T1000 (cell line): ENCODE data around the gene GPR161.

ENCODE experiments used
- DNase-seq: peaks from one replicate; lab custom pipeline; 2025; ENCODE audit warnings: mixed read lengths; lab: John Stamatoyannopoulos, UW

Gene GPR161

DNA sequence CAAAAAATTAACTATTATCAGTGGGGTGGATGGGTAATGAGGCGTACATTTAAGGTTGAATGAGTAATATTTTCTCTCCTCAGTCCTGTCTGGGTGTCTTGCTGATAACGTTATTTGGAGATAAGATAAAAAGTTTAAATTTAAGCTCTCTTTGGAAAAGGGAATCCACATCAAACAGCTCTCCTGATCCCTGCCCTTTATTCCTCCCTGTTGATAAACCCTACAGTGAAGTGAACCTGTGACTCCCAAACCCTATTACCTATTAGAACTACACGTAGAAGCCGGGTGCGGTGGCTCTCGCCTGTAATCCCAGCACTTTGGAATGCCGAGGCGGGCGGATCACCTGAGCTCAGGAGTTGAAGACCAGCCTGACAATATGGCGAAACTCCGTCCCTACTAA, 9.9 kb upstream of the GPR161 start:
- no peak for DNase-seq

DNA sequence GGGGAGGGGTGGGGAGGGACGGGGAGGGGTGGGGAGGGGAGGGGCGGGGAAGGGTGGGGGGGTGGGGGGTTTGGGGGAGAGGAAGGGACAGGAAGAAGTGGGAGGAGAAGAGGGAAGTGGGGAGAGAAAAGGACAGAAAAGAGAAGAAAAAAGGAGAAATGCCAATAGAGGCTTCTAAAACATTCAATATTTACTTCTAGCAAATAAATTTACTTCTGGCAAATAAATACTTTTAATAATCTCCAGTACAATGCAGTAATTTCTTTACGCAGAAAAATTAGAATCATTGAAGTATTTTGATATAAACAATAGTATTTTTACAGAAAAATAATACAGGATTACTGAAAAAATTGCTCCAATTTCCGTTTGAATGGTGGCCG, 9.4 kb upstream of the GPR161 start:
- no peak for DNase-seq

DNA sequence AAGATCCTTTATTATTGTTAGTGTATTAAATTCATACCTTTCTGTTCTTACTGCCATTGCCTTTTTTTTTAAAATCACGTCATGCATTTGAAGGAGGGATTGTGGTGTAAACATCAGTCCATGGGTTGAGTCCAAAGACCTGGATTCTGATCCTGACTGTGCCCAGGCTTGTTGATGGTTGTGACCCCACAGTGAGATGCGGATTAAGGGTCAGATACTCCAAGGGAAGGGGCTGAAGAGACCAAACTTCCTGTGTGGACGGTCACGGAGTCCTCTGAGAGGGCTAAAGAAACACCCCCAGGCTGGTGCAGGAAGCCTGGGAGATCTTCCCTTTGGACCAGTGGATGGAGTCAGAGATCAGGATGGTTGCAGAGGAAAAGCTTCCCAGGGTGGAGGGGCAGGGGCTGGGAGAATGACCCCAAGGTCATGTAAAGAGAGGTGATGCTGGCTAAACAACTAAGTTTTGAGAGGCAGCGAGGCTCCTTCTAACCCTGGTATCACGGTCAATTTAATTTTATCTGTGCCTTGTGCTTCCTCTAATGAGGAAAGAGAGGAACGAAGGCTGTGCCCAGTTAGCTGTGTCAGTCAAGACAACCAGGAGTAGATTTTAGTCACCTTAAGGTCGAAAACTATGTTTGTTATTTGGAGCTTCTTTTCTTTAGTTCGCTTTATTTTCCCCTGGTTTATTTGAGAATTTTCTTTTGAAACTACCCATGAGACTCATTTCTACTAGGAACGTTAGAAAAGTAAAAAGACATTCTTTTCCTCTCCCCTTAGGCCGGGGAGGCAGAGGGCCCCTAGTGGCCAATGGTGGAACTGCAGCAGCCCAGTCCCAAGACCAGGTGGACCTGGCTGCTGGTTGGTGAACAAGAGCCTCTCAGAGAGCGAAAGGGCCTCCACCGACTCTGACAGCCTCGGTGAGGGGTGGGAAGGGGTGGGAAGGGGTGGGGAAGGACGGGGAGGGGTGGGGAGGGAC, 8.7 kb upstream of the GPR161 start:
- DNase-seq, result peak; percentile 74

DNA sequence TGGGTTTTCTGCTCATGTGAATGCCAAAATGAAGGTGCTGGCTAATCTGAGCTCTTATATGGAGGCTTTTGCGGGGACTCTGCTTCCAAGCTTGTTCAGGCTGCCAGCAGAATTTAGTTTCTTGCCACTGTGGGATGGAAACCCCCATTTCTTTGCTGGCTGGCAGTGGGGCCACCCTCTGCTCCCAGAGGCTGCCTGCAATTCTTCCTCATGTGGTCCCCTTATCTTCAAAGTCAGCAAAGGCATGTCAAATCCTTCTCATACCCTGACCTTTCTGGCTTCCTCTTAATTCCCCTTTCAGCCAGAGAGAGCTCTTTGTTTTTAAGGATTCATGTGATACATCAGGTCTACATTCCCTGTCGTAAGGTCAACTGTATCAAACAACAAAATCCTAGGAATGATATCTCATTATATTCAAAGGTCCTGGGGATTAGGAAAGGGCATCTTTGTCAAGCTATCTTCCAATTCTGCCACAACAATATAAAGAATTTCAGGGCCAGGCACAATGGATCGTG, 5.2 kb upstream of the GPR161 start:
- no peak for DNase-seq

DNA sequence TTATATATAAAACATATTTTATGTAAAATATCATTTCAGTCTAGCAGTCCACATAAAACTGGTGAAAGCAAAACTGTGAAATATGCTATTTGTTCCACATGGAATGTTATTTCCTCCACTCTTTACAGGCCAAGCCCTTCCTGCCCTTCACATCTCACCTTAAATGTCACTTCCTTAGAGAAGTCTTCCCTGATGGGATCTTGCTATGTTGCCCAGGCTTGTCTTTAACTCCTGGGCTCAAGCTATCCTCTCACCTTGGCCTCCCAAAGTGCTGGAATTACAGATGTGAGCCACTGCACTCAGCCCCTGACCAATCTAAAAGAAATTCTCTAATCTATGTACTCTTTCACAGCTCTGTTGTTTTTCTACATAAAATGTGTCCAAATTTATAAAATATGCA, 2.3 kb upstream of the GPR161 start:
- no peak for DNase-seq

DNA sequence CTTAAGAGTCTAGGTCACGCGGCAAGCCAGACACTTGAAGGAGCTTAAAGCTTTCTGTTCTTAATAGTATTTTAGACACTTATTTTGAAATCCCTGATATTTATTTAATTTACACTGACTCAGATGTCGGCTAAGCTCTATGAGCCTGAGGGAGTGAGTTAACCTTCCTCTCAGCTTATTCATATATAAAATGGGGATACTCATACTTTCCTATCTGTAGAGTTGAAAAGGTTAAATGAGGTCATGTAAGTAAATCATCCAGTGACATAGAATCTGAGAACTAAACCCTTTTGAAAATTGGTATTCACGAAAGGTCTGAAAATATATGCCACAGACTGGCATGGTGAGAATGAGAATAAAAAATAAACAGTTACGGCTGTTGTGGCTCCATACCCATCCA, 1.4 kb upstream of the GPR161 start:
- no peak for DNase-seq

DNA sequence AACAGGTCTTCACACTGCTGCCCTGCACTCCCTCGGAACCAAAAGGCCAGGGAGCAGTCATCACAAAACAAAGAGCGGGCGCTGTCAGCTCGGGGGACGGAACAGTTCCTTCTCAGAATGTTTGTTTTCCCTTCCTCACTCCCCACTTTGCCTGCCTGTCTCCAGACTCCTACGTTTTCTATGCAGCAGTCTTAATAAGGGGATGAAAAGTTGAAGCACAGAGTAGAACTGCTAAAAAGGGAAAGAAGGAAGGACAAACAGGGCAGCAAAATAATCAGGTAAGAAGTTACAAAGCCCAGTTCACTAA, 738 bp upstream of the GPR161 start:
- no peak for DNase-seq

DNA sequence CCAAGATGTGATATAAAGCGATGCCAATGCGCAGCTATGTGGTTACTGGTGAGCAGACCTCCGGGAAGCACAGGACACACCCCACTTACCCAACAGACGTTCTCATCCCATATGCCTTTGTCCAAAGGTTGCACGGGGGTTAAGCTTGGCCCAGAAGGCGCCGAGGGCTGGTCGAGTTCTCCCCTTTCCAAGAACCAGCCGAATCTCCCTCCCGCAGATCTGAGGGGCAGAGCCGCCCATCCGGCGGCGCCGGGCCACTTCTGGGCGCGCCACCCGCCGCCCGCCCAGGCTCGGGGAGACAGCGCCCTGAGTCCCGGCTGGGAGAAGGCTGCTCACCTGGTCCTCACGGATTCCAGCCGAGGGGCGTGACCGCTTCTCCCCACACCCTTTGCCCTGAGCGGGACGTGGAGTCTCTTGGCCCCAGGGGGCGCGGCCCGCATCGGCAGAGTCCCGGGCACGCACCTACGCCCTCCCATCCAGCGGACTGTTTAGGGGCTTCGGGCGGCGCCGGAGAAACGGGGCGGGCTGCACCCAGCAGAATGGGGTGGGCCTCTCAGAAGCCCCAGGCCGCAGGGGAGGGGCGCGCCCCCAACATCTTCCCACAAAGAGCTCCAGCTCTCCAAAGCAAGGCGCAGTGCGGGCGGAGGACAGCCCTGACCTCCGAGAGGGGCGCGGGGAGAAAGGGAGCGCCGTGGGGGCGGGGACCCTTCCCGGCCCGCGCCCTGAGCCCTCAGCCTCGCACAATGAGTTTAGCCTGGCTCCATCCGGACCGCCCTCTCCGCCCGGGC, 615 bp downstream of the GPR161 start:
- DNase-seq, result no peak

DNA sequence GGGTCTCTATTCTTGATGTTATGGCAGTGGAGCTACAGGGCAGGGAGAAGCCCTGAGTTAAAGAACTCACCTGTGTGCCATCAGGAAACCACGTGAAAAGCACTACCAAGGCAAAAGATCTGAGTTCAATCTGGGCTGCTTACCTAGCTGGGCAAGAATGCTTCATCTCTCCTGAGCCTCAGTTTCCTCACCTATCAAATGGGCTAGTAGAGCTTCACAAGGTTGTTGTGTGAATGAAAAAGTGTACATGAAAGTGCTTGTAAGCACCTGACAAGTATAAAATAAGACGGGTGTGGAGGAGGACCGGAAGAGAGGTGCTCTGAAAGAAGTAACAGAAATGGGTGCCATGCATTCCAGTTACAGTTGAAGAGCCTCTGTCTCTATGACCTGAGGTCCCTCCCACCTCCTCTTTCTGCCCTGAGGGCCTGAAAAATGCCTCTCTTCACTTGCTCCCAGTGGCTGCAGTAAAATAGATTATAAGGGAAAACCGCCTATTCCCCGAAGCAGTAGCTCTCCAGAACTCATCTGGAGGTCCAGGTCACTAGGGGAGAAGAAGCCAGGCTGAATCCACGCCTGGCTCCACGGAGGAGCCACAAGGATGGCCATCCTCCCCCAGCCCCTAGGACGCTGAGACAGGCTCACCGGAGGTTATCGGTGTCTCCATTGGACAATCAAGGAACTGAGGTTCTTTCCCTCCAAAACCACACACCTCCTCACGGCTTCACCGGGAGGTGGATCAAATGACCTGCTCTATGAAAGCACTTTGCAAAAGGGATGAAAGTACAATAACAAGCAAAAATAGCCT, 1.4 kb downstream of the GPR161 start:
- DNase-seq, result no peak

DNA sequence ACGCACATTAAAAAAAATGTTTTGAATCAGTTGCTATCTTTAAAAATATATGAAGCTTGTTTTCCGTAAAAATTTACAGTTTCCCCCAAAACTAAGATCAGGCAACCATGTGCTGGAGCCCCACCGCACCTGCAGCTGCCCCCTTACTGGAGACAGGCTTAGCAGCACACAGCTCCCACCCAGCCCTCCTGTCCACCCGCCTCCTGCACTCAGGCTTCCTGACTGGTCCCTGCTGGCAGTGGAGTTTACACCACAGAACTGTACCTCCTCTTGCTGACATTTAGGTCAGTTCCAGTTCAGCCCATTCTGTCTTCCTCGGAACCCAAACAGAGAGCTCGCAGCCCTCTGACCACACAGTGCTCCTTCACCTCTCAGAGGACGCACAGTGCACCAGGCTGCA, 2.1 kb downstream of the GPR161 start:
- no peak for DNase-seq

DNA sequence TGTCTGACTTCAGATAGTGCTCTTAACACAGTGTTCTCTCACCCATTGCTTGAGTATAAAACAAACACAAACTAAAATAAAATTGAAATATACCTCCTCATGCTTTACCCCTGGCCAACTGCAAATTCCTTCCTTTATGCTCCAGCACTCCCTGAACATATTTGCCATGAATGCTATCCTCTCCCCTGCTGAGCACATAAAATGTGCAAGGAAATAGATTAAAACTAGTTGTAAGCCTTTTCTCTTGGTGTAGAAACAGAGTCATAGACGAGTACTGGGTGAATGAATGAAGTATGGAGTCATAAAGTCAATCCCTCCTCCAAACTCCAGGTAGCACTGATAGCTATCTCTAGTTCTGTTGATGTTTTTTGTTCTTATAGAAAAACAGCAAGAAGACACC, 2.6 kb downstream of the GPR161 start:
- no peak for DNase-seq

DNA sequence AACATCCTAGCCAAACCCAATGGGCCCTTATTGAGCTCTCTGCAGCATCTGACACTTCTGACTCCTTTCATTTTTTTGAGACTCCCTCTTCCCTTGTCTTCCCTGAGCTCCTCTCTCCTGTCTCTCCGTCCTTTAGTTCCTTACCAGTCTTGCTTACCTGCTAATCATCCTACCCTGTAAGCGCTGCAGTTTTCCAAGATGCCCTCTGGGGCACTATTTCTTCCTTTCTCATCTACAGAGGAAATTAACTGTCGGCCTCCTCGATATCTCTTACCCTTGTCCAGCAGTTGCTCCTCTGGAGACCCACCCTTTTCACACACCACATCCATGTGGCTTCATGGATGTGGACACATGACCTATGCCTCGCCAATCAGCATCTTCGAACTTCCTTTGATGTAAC, 6.8 kb downstream of the GPR161 start:
- DNase-seq, result no peak

DNA sequence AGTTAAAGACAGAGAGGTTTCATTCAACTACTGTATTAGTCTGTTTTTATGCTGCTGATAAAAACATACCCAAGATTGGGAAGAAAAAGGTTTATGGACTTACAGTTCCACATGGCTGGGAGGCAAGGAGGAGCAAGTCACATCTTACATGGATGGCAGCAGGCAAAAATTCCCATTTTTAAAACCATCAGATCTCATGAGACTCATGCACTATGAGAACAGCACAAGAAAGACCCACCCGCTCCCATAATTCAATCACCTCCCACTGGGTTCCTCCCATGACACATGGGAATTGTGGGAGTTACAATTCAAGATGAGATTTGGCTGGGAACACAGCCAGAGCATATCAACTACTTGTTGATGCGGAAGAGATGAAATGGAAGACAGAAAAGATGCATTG, 9.2 kb downstream of the GPR161 start:
- DNase-seq, result no peak

DNA sequence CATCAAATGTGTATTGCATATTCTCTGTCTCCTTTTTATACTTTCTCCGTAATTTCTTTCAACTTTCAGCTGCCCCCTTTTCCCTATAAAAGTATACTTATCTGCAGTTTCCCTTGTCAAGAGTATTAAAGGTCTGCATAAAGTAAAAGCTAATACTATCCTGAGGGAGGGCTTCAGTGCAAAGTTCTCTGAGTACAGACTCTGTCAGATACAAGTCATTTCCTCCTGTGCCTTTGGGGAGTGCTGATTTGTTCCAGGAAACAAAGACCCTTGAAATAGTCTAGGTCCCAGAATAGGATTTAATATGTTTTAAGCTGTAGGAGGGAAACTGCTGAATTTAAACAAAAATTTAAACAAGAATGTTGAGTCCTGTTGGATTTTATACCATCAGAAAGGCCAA, 11.7 kb downstream of the GPR161 start:
- DNase-seq, result no peak

DNA sequence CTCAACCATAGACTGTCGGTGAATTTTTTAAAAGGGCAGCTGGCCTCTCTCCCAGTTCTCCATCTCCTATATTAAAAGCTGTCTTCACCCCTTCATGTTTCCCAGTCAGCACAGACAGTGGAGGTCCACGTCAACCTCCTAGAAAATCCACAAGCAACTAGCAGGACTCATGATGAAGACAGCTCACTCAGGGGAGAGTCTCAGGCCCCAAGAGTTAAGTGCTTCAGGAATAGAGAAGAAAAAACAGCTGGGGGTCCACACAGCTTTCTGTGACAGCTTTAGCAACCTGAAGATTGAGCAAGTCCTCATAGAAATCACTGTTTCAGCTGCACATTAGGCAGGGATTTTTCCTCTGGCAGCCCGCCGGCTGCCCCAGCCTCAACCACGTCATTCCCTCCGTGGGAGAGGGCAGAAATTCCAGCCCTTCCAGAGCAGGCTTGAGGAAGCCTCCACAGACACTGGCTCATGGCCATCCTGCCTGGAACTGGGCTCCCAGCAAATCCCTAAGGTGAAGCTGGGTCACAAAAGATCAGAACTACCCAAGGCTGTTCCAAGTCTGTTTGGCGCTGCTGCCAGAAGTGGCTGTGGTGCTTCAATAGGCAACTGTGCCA, 15.2 kb downstream of the GPR161 start:
- peak; percentile 67 for DNase-seq

DNA sequence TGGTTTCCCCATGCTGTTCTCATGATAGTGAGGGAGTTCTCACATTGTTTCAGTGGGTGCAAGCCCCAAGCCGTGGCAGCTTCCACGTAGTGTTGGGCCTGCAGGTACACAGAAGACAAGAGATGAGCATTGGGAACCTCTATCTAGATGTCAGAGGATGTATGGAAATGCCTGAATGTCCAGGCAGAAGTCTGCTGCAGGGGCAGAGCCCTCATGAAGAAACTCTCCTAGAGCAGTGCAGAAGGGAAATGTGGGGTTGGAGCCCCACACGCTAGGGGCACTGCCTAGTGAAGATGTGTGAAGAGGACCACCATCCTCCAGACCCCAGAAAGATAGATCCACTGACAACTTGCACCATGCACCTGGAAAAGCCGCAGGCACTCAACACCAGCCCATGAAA, 17.0 kb downstream of the GPR161 start:
- no peak for DNase-seq

DNA sequence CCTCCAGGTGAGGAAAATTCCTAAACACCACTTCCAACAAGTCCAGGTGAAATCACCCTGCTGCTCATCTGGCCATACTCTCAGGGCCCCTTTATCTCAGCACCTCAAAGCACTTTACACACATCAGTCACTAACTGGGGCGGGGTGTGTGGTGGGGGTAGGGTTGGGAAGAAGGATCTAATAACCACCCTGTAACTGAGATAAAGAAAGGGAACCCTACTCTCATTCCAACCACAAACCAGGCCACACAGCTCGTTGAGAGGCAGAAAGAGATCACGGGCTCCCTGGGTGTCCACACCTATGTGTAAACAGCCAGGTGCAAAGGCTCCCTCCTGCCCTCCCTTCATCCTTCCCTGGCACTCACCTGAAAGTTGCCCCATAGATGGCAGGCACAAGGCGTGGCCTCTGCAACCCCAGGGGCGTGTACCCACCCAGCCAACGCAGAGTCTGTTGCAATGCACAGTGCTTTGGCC, 20.4 kb downstream of the GPR161 start:
- DNase-seq, result no peak

DNA sequence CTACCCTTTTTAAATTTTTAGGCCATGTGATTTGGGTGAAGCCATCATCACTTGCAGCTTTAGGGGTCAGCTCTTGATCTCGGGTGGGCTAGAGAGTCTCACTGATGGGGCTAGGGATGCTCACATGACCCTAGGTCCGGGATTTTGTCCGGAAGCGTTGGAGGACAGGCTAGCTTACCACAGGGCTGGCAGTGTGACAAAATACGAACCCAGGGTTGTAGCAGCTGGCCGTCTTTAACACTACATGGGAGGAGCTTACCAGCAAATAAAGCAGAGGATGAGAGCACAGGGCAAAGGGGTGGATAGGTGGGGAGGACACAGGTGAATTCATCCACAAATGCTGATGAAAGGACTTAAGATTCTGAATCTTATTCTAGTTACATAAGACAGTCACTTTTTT, 21.9 kb downstream of the GPR161 start:
- no peak for DNase-seq

DNA sequence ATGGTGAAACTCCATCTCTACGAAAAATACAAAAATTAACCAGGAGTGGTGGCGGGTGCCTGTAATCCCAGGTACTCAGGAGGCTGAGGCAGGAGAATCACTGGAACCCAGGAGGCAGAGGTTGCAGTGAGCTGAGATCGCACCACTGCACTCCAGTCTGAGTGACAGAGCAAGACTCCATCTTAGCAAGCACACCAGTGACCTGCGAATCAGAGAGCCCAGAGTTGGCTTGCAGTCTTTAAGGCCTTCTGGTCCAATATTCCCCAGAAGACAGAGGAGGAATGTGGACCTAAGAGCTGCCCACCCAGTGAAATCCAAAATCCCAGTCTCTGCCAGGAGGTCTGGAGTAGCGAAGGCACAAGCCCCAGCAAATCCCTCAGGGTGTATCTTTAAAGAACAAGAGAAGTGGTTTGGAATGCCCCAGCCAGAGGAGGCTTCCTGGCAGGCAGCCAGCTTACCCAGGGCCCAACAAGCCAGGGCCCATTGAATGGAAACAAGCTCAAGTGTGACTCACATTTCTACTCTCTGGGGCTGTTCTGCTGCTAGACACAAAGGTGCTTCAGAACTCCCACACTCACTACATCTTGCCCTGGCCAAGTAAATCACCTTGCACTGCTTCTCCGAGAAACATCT, 23.9 kb downstream of the GPR161 start:
- peak; percentile 58 for DNase-seq

DNA sequence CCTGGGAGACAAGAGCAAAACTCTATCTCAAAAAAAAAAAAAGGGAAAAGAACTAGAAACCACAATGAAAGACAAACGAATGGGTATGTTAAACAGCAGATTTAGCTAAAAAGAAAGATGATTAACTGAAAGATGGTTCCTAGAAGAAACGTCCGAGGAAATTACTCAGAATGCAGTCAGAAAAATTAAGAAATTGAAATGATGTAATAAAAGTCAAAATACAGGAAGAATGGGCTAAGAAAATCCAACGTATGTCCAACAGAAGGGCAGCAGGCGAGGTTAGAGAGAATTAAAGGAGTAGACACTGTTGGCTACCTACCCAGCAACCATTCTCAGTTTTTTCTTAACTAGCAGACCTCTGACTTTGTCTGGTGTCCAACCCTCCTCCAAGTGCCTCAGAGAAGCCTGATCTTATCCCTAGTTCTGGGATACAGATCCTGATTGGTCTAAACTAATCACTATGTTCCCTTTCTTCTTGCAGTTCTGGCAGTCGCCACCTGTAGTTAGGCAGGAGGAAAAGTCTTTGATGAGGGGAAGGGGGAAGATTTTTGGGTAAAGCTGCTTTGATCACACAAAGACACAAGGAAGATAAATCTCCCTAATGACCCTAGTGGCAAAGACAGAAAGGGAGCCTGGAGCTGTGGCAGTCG, 25.7 kb downstream of the GPR161 start:
- no peak for DNase-seq

DNA sequence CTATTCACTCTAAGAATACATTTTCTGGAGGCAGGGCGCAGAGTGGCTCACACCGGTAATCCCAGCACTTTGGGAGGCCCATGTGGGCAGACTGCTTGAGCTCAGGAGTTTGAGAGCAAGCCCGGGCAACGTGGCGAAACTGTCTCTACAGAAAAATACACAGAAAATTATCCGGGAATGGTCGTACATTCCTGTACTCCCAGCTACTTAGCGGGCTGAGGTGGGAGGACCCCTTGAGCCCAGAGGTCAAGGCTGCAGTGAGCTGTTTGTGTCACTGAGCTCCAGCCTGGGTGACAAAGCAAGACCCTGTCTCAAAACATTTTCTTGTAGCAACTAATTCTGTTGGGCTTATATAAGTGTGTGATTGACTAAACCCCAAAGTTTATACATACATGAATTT, 30.5 kb downstream of the GPR161 start:
- no peak for DNase-seq
